Neuronal stem cell (in vitro differentiated cells): ENCODE data around the gene MVP.
A peak's percentile ranks its signal among the peaks of the same experiment; 100 is the strongest.

Source experiments
- DNase-seq: peaks from one replicate; pipeline ENCODE4 v3.0.0-alpha.2; 2013; ENCODE audit warnings: low spot score
- H2AFZ ChIP-seq: one replicate; pipeline ENCODE4 v1.6.1; 2013; ENCODE audit warnings: mild to moderate bottlenecking, low read length, inconsistent platforms
- H2AK5ac ChIP-seq: 2 replicates; pipeline ENCODE4 v1.6.1; 2013; ENCODE audit warnings: low read depth, mild to moderate bottlenecking, inconsistent platforms, low read length, moderate library complexity, mixed read lengths
- H2BK120ac ChIP-seq: 2 replicates; pipeline ENCODE4 v1.6.1; 2013; ENCODE audit warnings: low read depth, mild to moderate bottlenecking, inconsistent platforms, low read length, moderate library complexity, mixed read lengths
- H2BK12ac ChIP-seq: one replicate; pipeline ENCODE4 v1.6.1; 2013; ENCODE audit warnings: low read length, inconsistent platforms
- H2BK15ac ChIP-seq: 2 replicates; pipeline ENCODE4 v1.6.1; 2013; ENCODE audit warnings: mild to moderate bottlenecking, low read length, inconsistent platforms, mixed read lengths
- H2BK5ac ChIP-seq: one replicate; pipeline ENCODE4 v1.6.1; 2013; ENCODE audit warnings: inconsistent platforms, mild to moderate bottlenecking, low read length, moderate library complexity
- H3K14ac ChIP-seq: one replicate; pipeline ENCODE4 v1.6.1; 2013; ENCODE audit warnings: low read length, inconsistent platforms
- H3K18ac ChIP-seq: 2 replicates; pipeline ENCODE4 v1.6.1; 2013; ENCODE audit warnings: low read length, inconsistent platforms
- H3K23ac ChIP-seq: 2 replicates; pipeline ENCODE4 v1.6.1; 2013; ENCODE audit warnings: low read depth, mild to moderate bottlenecking, mixed read lengths, low read length, inconsistent platforms; ENCODE audit not compliant: poor library complexity
- H3K27ac ChIP-seq: replicated peaks from 3 replicates; pipeline ENCODE4 v1.5.1; 2013; ENCODE audit warnings: low read length, inconsistent platforms
- H3K27me3 ChIP-seq, 3 experiments: 2 replicates each; pipeline ENCODE4 v1.6.1; 2013; ENCODE audit warnings: low read length in 3 of 3, mild to moderate bottlenecking in 2 of 3, inconsistent platforms in 1 of 3, low read depth in 1 of 3, mixed read lengths in 1 of 3, moderate library complexity in 1 of 3; ENCODE audit not compliant: control insufficient read depth in 3 of 3, insufficient read depth in 3 of 3
- H3K36me3 ChIP-seq, 2 donors: replicated peaks in 1 of 2; 2 replicates each; pipeline ENCODE4 v1.6.1; 2013; ENCODE audit warnings: low read length in 2 of 2; ENCODE audit not compliant: control insufficient read depth in 2 of 2, insufficient read depth in 2 of 2
- H3K4ac ChIP-seq: 2 replicates; pipeline ENCODE4 v1.6.1; 2013; ENCODE audit warnings: inconsistent platforms, mild to moderate bottlenecking, low read length, moderate library complexity
- H3K4me1 ChIP-seq, 2 donors: 1 replicate in 1 of 2; 2 replicates in 1 of 2; pipeline ENCODE4 v1.6.1; 2013; ENCODE audit warnings: low read length in 2 of 2, low read depth in 1 of 2; ENCODE audit not compliant: control insufficient read depth in 2 of 2, insufficient read depth in 1 of 2
- H3K4me2 ChIP-seq: one replicate; pipeline ENCODE4 v1.6.1; 2013; ENCODE audit warnings: mild to moderate bottlenecking, low read length, inconsistent platforms; ENCODE audit not compliant: insufficient read depth, poor library complexity, severe bottlenecking
- H3K4me3 ChIP-seq, 2 donors: 2 replicates each; pipeline ENCODE4 v1.5.1; 2013; ENCODE audit warnings: low read length in 2 of 2, mild to moderate bottlenecking in 2 of 2, inconsistent platforms in 1 of 2, moderate library complexity in 1 of 2
- H3K79me1 ChIP-seq: one replicate; pipeline ENCODE4 v1.6.1; 2013; ENCODE audit warnings: low read depth, mild to moderate bottlenecking, inconsistent platforms, low read length, moderate library complexity
- H3K9ac ChIP-seq: one replicate; pipeline ENCODE4 v1.6.1; 2013; ENCODE audit warnings: mild to moderate bottlenecking, low read depth, low read length, inconsistent platforms; ENCODE audit not compliant: poor library complexity
- H3K9me3 ChIP-seq, 2 donors: replicated peaks in 1 of 2; 2 replicates each; pipeline versions ENCODE3 to v1.6.1; 2013; ENCODE audit warnings: low read length in 2 of 2, mild to moderate bottlenecking in 2 of 2, inconsistent platforms in 1 of 2, low read depth in 1 of 2, mixed read lengths in 1 of 2, moderate library complexity in 1 of 2; ENCODE audit not compliant: control insufficient read depth in 2 of 2, insufficient read depth in 1 of 2
- H4K8ac ChIP-seq: one replicate; pipeline ENCODE4 v1.6.1; 2013; ENCODE audit warnings: low read depth, mild to moderate bottlenecking, inconsistent platforms, low read length, moderate library complexity
- H4K91ac ChIP-seq: one replicate; pipeline ENCODE4 v1.6.1; 2013; ENCODE audit warnings: low read length, low read depth, mild to moderate bottlenecking, inconsistent platforms; ENCODE audit not compliant: poor library complexity
- WGBS, 2 donors: extraction: QIAGEN DNeasy Blood & Tissue Kit; methylation state at CpG; one replicate each; pipeline ENCODE4 v1.1.7; 2013; ENCODE audit warnings: missing lambda C conversion rate in 2 of 2, mixed read lengths in 1 of 2; ENCODE audit not compliant: insufficient read length in 2 of 2, insufficient replicate concordance in 1 of 2; ENCODE audit errors: extremely low coverage in 2 of 2; 5-methylcytosine and 5-hydroxymethylcytosine counted together

The MVP gene

DNA sequence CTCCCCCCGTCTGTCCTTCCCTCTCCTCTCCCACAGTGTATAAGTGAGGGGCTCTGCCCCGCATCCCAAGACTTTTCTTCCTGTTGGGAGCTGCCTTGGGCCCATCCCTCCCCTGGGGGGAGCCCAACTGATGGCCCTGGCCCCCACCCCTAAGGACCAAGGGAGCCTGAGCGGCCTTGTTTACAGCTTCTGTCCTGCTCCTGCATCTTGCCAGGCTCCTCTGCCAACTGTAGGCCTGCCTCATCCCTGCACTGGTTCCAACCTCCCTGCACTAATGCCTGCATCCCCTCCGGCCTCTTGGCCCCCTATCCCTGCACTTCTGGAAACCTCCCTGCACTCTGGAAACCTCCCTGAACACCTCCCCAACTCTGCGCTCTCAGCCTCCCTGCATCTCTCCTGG is 5.7 kb upstream of the MVP start:
- Histone ChIP-seq H3K27ac (peak overlapping the region; percentile 68), H3K9me3 (no peaks in the 10 kb centered on the region), H3K4ac (peak overlapping the region; percentile 57), H3K4me3 (peak overlapping the region; percentile 23 to 76), H3K27me3 (no peaks in the 10 kb centered on the region), H2AFZ (no peak overlapping the region), H2BK5ac (peak overlapping the region; percentile 33), H3K23ac (peak overlapping the region; percentile 52), H3K4me1 (peaks cover 37 to 45% of the 10 kb centered on the region in 2 donors), H2BK15ac (peak overlapping the region; percentile 91), H2AK5ac (peak overlapping the region; percentile 94), H3K4me2 (peak overlapping the region; percentile 96), H3K18ac (peak overlapping the region; percentile 83), H3K14ac (no peak overlapping the region), H2BK12ac (no peak overlapping the region), H2BK120ac (peak overlapping the region; percentile 0), H3K36me3 (peaks cover 21 to 34% of the 10 kb centered on the region in 2 donors), H4K8ac (no peak overlapping the region), H3K9ac (peak overlapping the region; percentile 64), H3K79me1 (peaks cover 19% of the 10 kb centered on the region), H4K91ac (no peak overlapping the region)
- no CpG with 5 or more reads among the region's 5 CpGs for WGBS, 2 donors
- no peak for DNase-seq

- H2AFZ ChIP-seq = no peak overlapping the region
- no peak overlapping the region for H2BK12ac ChIP-seq
- H2BK120ac ChIP-seq = peak overlapping the region; percentile 0
- peaks cover 14% of the 10 kb centered on the region for H3K79me1 ChIP-seq
- peak overlapping the region; percentile 21 to 76 for H3K4me3 ChIP-seq
- H4K8ac ChIP-seq = no peak overlapping the region
- H3K4me1 ChIP-seq = peaks cover 33 to 40% of the 10 kb centered on the region in 2 donors
- DNase-seq = no peak
- H3K4me2 ChIP-seq = peak overlapping the region; percentile 96
- no peaks in the 10 kb centered on the region for H3K27me3 ChIP-seq
- H2AK5ac ChIP-seq = peak overlapping the region; percentile 94
- peak overlapping the region; percentile 1 for H2BK15ac ChIP-seq
- H3K14ac ChIP-seq = peak overlapping the region; percentile 77
- no peaks in the 10 kb centered on the region for H3K9me3 ChIP-seq
- peak overlapping the region; percentile 57 for H3K4ac ChIP-seq
- peak overlapping the region; percentile 90 for H3K18ac ChIP-seq
- peak overlapping the region; percentile 87 for H3K9ac ChIP-seq
- H3K36me3 ChIP-seq = peaks cover 22 to 35% of the 10 kb centered on the region in 2 donors
- no peak overlapping the region for H4K91ac ChIP-seq
- WGBS, 2 donors = no CpG with 5 or more reads among the region's 39 CpGs
- peak overlapping the region; percentile 52 for H3K23ac ChIP-seq
- H3K27ac ChIP-seq = peak overlapping the region; percentile 68
- H2BK5ac ChIP-seq = peak overlapping the region; percentile 33
Observed at GRCh38 chr16:29815032-29815721, 5.1 kb upstream of the MVP start.

GRCh38 chr16:29815793-29816693 is 4.2 kb upstream of the MVP start, which contains the start of gene PAGR1:
Gene PAGR1, plus strand, starts transcription at chr16:29816152. Its CDS starts 374 bp downstream, at chr16:29816526.
- no peak within 1 kb of the TSS for H4K8ac ChIP-seq
- no peaks in the 10 kb centered on the region for H3K27me3 ChIP-seq
- no peaks in the 10 kb centered on the region for H3K9me3 ChIP-seq
- H2BK5ac ChIP-seq = peak within 1 kb of the TSS; percentile 93
- H3K4me1 ChIP-seq = peaks cover 26 to 32% of the 10 kb centered on the region in 2 donors
- H4K91ac ChIP-seq = peak within 1 kb of the TSS; percentile 67
- H3K18ac ChIP-seq = peak within 1 kb of the TSS; percentile 95
- peak within 1 kb of the TSS; percentile 45 for H2BK15ac ChIP-seq
- H3K4me3 ChIP-seq = peak within 1 kb of the TSS; percentile 58 to 89
- peak within 1 kb of the TSS; percentile 0 for H2BK120ac ChIP-seq
- peak within 1 kb of the TSS; percentile 96 for H3K9ac ChIP-seq
- peak within 1 kb of the TSS; percentile 96 for H3K4me2 ChIP-seq
- H2AFZ ChIP-seq = peak within 1 kb of the TSS; percentile 81
- DNase-seq = peak; percentile 98
- peak within 1 kb of the TSS; percentile 92 for H3K27ac ChIP-seq
- H3K79me1 ChIP-seq = peaks cover 12% of the 10 kb centered on the region
- WGBS, 2 donors = no CpG with 5 or more reads among the region's 70 CpGs
- H3K36me3 ChIP-seq = peaks cover 28 to 37% of the 10 kb centered on the region in 2 donors
- H2AK5ac ChIP-seq = peak within 1 kb of the TSS; percentile 94
- peak within 1 kb of the TSS; percentile 76 for H3K23ac ChIP-seq
- H3K14ac ChIP-seq = peak within 1 kb of the TSS; percentile 77
- peak within 1 kb of the TSS; percentile 57 for H3K4ac ChIP-seq
- peak within 1 kb of the TSS; percentile 35 for H2BK12ac ChIP-seq
